Measurements from ENCODE around the gene LIFR. TPM values are rescaled to one million over a fixed set of nuclear protein-coding genes. Genes with fewer than 3 reads are reported as not detected.

LIFR gene
- total and polyA plus RNA-seq, 2 donors (not counting 3 experiments of a cell fraction or from before 2014, with no cell fraction given) = 4.1 to 36.4 TPM

GRCh38 chr5:38603691-38604090, 47.2 kb upstream of the LIFR start:
- BruUV-seq (replicated peaks) = no TSS peak
- Histone ChIP-seq H3K27me3 (ENCODE audit: control insufficient read depth in 2 of 2, insufficient read depth in 2 of 2, low read length in 2 of 2) (peaks cover 0 to 2% of the 10 kb centered on the region in 2 experiments), H3K9me3 (replicated peaks; ENCODE audit: control insufficient read depth, insufficient read depth, low read length) (no peaks in the 10 kb centered on the region), H3K79me2 (ENCODE audit: control insufficient read depth, insufficient read depth, low read length) (no peaks in the 10 kb centered on the region), H3K27ac (ENCODE audit: insufficient read depth, low read depth, low read length) (no peak overlapping the region), H4K20me1 (replicated peaks; ENCODE audit: control insufficient read depth, extremely low read depth, insufficient read depth, low read length) (no peaks in the 10 kb centered on the region), H3K4me2 (ENCODE audit: insufficient read depth, low read length) (no peak overlapping the region), H3K9ac (replicated peaks; ENCODE audit: extremely low read depth, insufficient read depth, low read length) (no peak overlapping the region), H3K9me1 (replicated peaks; ENCODE audit: control insufficient read depth, extremely low read depth, insufficient read depth, low read length) (no peaks in the 10 kb centered on the region), H3K4me3 (replicated peaks in 1 of 3; ENCODE audit: insufficient read depth in 1 of 3, low read depth in 1 of 3, low read length in 3 of 3) (no peak overlapping the region), H3K4me1 (ENCODE audit: control insufficient read depth, extremely low read depth, insufficient read depth, low read length) (peaks cover 50% of the 10 kb centered on the region), H3K36me3 (ENCODE audit: control insufficient read depth in 2 of 2, extremely low read depth in 1 of 2, insufficient read depth in 2 of 2, low read length in 2 of 2) (no peaks in the 10 kb centered on the region), H2AFZ (ENCODE audit: low read depth, low read length) (no peak overlapping the region)
- dilution Hi-C loops (cut with MboI; ENCODE audit: extremely low pct_ligation_motif_present, low sequenced_read_pairs) (no loop called here), intact Hi-C loops (cut with micrococcal nuclease) (no loop called here)
- CTCF ChIA-PET = no interaction called here
- TF ChIP-seq JUN (IDR thresholded peaks at IDR 0.05; ENCODE audit: borderline replicate concordance, insufficient read depth, insufficient read length, low read depth) (no peak), CTCF (IDR thresholded peaks at IDR 0.05; ENCODE audit: extremely low read depth in 1 of 2, insufficient read depth in 1 of 2, low read depth in 1 of 2, low read length in 2 of 2) (no peak), EZH2 (IDR thresholded peaks at IDR 0.05; ENCODE audit: borderline replicate concordance, low read depth, low read length, severe bottlenecking) (no peak), POLR2A (IDR thresholded peaks at IDR 0.05; ENCODE audit: low read depth, low read length) (no peak), MYC (IDR thresholded peaks at IDR 0.05; ENCODE audit: low read depth, low read length) (no peak), GATA2 (IDR thresholded peaks at IDR 0.05; ENCODE audit: insufficient read depth, insufficient read length, low read depth, low read length) (peak; percentile 42), POLR2AphosphoS5 (IDR thresholded peaks at IDR 0.05; ENCODE audit: insufficient read depth, low read depth, low read length) (peak; percentile 57), MAX (IDR thresholded peaks at IDR 0.05; ENCODE audit: insufficient read depth, insufficient read length) (no peak), FOS (IDR thresholded peaks at IDR 0.05; ENCODE audit: borderline replicate concordance, insufficient read depth, low read length) (peak; percentile 31)
- POLR2A ChIA-PET = no interaction called here
- FAIRE-seq (peak; percentile 59), DNase-seq (ENCODE audit: low read depth, low spot score) (no peak)
